ENCODE measurements around the gene RDM1.
A peak's percentile ranks its signal among the peaks of the same experiment; 100 is the strongest.
"Not testable (repeated sequence)": the region's sequence is repeated elsewhere in the genome, so short reads cannot be mapped to it uniquely, and the experiment has no call there.

The RDM1 gene

GRCh38 chr17:35898283-35899070 lies 32.1 kb downstream of the RDM1 start:
- DNase-seq (ENCODE audit: low read depth in 2 of 2), result peak in 1 of 2 donors; percentile 50

- not testable (repeated sequence) for DNase-seq (ENCODE audit: low read depth in 2 of 2)
Measured at GRCh38 chr17:35897772-35898171, 32.8 kb downstream of the RDM1 start.

GRCh38 chr17:35895636-35896587 lies 34.7 kb downstream of the RDM1 start:
- no peak for DNase-seq (ENCODE audit: low read depth in 2 of 2)

- DNase-seq (ENCODE audit: low read depth in 2 of 2), result no peak
Measured at GRCh38 chr17:35894206-35894605, 36.4 kb downstream of the RDM1 start.

- DNase-seq (ENCODE audit: low read depth in 2 of 2), result no peak
Measured at GRCh38 chr17:35893751-35894150, 36.8 kb downstream of the RDM1 start.

GRCh38 chr17:35892091-35893035 lies 38.2 kb downstream of the RDM1 start:
- no peak for DNase-seq (ENCODE audit: low read depth in 2 of 2)

- no peak for DNase-seq (ENCODE audit: low read depth in 2 of 2)
Measured at GRCh38 chr17:35891269-35891668, 39.3 kb downstream of the RDM1 start.

- no peak for DNase-seq (ENCODE audit: low read depth in 2 of 2)
Measured at GRCh38 chr17:35890774-35891155, 39.8 kb downstream of the RDM1 start.

GRCh38 chr17:35889818-35890773 lies 40.5 kb downstream of the RDM1 start:
- DNase-seq (ENCODE audit: low read depth in 2 of 2), result no peak

- DNase-seq (ENCODE audit: low read depth in 2 of 2), result no peak
Measured at GRCh38 chr17:35889241-35889640, 41.3 kb downstream of the RDM1 start.

- peak in 1 of 2 donors; percentile 47 for DNase-seq (ENCODE audit: low read depth in 2 of 2)
Measured at GRCh38 chr17:35879773-35880654, 50.6 kb downstream of the RDM1 start, which contains the start of gene CCL5. Gene CCL5 (minus strand): TSS chr17:35880360.

- no peak for DNase-seq (ENCODE audit: low read depth in 2 of 2)
Measured at GRCh38 chr17:35878361-35878760, 52.2 kb downstream of the RDM1 start.

GRCh38 chr17:35877345-35878029 lies 53.1 kb downstream of the RDM1 start:
- DNase-seq (ENCODE audit: low read depth in 2 of 2), result no peak

GRCh38 chr17:35876534-35876933 lies 54.0 kb downstream of the RDM1 start:
- DNase-seq (ENCODE audit: low read depth in 2 of 2), result no peak

GRCh38 chr17:35875800-35876139 lies 54.8 kb downstream of the RDM1 start:
- DNase-seq (ENCODE audit: low read depth in 2 of 2), result no peak

GRCh38 chr17:35875072-35875799 lies 55.3 kb downstream of the RDM1 start:
- no peak for DNase-seq (ENCODE audit: low read depth in 2 of 2)

- DNase-seq (ENCODE audit: low read depth in 2 of 2), result no peak
Measured at GRCh38 chr17:35872196-35872980, 58.2 kb downstream of the RDM1 start.
